NCI-H2029 treated with DMSO at 0.1 percent for 48 hours (cell line): ENCODE results near the gene PLEKHM3.
"Not testable (repeated sequence)": the region's sequence is repeated elsewhere in the genome, so short reads cannot be mapped to it uniquely, and the experiment has no call there.

Experiments
- DNase-seq: peaks from one replicate; lab custom pipeline; 2025; lab: John Stamatoyannopoulos, UW

The PLEKHM3 gene

DNA sequence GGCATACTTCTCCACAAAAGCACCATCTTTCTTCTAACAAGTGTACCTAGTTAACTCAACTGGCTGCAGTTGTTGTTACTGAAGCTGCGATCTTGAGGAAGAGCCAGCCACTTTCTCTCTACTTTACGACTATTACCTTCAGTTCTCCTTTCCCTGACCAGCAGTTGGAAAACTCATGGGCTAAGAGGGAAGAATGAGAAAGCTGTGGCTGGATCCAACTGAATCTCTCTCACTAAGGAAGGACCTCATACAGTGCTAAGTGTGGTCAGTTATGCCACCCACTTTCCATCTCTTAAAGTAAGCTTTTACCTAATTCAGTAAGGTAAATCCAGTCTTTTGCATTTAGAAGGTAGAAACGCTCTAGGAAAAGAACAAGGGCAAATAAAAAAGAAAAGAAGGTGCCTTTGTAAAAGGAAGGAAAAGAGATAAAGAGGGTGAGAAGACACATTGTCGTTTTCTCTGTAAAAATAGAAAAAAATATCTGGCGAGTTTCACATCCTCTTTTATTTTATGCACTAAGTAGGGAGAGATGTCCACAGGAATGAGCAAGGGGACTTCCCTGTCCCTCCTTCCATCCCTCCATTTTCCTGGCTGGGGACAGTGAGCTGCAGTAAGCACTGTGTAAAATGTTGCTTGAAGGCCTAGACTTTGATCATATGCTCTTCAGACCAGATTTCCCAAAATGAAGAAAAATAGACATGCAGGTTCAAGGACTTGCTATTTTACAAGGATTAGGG lies 73.4 kb downstream of the PLEKHM3 start:
- no peak for DNase-seq

DNA sequence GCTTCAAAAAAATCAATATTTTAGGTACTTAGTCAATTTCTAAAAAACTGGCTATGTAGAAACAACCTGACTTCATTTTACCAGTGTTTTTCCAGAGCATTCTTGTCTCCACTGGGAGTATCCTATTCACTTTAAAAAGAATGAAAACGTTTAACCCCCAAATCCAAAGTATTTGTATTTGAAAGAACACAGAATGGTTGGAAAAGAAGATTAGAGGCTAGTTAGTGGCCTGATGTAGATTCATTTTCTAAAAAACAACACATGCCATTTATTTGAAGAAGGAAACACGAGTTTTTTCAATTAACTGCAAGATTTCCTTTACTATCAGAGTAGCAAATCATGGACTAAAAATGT lies 74.6 kb downstream of the PLEKHM3 start:
- DNase-seq = no peak

DNA sequence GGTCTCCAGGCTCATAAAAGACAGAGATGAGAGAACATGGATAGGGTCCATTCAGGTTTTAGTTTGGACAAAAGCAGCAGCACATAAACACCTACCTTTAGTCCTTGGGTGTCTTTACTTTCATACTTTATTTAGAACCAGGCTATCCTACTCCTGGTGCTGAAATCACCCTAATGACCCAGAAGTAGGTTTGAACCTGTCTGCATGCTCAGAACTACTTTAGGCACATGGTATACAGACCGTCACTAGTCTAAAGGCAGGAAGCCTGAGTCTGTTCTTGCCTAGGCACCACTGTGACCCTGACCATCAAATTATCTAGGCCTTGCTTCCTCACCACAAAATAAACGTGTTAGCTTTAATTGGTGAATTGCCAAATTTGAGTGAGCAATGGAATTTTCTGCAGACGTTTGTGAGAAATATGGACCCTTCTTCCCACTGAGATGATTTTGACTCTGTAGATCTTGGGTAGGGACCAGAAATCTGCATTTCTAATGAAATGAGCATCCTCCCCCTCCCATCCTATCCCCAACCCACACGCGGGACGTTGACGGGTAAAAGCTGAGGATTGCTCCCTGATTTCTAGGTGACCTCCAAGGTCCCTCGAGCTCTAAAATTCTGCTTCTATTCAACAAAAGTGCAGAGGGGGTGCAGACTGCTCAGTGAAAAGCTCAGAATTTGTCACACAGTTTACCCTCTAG lies 75.1 kb downstream of the PLEKHM3 start:
- DNase-seq = no peak

DNA sequence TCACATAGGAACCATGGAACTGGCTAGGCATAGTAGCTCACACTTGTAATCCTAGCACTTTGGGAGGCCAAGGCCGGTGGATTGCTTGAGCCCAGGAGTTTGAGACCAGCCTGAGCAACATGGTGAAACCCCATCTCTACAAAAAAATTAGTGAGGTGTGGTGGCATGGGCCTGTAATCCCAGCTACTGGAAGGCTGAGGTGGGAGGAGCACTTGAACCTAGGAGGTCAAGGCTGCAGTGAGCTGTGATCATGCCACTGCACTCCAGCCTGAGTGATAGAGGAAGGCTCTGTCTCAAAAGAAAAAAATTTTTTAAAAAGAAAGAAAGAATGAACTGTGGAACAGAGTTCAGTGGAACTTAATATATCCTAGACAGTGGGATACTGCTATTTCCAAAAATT lies 76.1 kb downstream of the PLEKHM3 start:
- DNase-seq = not testable (repeated sequence)

DNA sequence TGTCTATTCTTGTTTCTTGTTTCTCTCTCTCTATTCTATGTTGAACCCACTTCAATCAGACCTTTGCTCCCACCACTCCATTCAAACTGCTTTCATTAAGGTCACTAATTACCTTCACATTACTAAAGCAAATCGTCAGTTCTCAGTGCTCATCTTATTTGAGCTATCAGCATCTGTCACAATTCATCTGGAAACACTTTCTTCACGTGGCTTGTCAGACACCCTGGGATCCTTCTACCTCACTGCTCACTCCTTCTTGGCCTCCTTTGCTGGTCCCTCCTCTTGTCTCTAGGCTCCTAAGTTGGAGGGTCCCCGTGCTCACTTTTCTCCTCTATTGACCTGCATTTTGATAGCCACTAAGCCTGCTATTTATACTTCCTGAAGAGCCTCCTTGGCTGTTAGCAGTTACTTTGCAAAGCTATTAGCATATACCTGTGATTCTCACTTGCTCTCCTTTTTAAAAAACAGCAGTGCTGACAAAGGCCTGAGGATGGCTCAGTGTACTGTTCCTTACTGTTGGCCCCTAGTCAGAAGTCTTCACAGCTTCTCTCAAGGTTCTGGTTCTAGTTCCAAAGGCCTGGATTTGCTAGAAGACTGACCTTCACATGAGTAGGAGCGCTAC lies 80.2 kb downstream of the PLEKHM3 start:
- no peak for DNase-seq

DNA sequence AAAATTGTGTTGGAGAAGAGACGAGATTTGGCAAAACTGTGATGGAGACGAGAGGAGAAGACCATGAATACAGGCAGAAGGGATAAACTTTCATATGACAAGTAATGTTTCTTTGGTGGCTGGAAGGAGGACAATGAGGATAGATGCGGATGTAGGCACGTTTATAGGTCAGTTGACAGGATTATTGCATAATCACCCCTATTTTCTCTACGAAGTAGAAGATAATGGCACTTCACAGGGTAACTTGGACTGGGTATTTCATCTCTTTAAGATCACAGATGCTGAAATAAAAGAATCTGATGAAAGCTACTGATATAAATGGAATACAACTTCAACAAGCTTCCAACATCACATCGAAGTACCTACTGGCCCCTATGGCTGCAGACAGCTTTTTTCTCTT lies 81.0 kb downstream of the PLEKHM3 start:
- no peak for DNase-seq

DNA sequence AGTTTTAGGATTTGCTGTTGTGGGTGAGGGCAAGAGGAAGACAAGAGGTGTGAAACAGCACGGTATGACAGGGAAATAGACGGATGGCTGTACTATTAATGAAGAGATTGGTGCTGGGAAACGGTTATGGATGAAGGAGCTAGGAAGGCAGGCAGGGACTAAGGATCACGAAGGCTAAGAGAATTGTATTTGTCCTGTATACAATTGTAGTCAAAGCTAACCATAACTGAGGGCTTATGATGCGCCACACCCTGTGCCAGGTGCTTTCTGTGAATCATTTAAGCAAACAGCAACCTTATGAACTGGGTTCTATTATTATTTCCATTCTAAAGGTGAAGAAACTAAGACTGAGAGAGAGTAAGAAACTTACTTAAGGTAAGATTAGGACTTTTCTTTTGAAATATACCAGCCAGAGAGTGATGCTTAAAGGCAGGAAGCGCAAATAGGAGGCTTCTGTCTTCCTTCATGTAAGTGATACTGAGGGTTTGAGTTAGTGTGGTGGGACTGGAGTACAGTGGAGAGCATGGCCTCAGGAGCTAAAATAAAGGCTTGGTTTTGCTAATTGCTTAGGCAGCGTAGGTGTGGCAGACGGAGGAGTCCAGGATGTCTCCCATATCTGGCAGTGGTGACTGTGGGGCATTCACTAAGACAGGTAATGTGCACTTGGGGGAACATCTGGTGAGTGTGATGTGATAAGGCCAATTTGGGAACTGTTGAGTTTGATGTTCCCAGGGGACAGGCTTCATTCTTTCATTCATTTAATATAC lies 85.8 kb downstream of the PLEKHM3 start:
- DNase-seq = no peak

DNA sequence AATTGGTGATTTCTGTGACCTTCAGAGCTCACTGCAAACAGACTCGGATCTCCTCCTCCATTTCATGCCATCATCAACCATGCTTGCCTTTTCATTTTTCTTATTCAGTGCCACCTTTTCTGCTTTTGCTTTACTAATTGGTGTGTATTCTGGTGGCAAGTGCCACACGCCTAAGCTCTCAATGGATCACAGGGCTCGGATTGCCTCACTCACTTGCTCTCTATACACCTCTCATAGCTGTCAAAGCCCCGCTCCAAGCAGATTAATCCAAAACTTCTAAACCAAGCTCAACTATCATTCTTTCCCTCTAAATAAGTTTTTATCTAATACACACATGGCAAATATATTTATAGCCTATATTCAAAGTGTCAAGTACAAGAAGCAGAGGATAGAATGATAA lies 86.4 kb downstream of the PLEKHM3 start:
- no peak for DNase-seq

DNA sequence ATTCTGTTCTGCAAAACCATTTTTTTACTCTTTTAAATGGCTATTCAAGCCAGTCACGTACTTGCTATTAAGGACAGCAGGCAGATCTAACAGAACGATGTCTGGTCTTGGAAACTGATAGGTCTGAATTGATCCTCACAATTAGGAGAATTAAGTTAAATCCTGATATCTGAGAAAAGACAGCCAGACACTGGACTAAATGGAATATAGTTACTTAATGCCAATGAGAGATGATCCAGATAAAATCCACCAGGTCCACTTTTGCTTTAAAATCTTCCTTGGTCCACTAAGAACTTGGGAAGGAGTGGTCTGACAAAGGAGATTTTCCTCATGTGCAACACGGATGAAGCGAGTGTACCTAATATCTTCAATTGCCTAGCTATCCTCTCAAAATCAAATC lies 86.9 kb downstream of the PLEKHM3 start:
- DNase-seq = no peak

DNA sequence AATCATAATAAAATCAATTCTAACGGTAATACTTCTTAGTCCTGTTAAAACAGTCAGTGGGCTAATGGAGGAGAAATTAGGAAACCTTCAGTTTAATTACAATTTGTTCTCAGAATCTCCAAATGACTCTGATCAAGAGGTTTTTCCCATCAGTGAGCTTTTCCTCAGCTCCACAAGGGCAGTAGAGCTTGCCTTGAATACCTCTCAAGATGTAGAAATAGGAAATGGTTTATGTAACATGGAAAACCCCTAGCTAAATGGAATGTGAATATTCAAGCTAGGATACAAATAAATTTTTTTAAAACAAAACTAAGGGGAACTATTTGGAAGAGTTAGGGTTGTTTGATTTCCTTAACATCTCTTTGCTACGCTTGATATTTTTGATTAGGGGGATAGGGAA lies 87.5 kb downstream of the PLEKHM3 start:
- no peak for DNase-seq

DNA sequence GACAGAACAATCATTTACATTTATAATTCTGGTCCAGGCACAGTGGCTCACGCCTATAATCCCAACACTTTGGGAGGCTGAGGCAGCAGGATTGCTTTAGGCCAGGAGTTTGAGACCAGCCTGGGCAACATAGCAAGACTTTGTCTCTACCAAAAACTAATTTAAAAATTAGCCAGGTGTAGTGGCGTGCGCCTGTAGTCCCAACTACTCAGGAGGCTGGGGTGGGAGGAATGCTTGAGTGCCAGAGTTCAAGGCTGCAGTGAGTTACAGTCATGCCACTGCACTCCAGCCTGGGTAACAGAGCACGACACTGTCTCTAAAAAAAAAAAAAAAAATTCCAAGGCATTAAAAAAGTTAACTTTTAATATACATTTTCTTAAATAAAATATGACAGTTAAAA lies 88.1 kb downstream of the PLEKHM3 start:
- DNase-seq = no peak

DNA sequence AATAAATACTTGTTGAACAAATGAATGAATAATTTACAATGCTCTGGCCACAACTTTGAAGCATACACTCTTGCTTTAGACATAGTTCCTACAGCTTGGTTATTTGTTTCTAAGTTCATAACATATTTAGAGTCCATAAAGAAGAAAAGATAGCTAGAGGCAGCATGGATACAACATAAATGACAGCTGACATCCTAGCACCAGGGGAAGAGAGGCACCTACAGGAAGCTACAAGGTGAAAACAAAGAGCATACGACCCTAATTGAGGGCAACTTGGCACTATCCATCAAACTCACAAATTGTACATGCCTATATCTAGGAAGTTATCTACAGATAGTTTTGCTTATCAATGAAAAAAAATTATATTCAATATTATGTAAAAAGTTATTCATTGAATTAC lies 88.9 kb downstream of the PLEKHM3 start:
- no peak for DNase-seq

DNA sequence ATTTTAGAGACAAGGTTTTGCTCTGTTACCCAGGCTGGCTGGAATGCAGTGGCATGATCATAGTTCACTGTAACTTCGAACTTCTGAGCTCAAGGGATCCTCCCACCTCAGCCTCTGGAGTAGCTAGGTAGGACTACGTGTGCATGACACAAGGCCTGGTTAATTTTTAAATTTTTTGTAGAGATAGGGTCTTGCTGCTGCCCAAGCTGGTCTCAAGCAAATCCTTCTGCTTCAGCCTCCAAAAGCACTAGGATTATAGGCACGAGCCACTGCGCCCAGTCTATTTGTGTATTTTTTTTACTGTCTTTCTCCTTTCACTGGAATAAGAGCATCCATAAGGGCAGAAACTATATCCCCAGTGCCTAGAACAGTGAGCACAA lies 89.3 kb downstream of the PLEKHM3 start:
- no peak for DNase-seq

DNA sequence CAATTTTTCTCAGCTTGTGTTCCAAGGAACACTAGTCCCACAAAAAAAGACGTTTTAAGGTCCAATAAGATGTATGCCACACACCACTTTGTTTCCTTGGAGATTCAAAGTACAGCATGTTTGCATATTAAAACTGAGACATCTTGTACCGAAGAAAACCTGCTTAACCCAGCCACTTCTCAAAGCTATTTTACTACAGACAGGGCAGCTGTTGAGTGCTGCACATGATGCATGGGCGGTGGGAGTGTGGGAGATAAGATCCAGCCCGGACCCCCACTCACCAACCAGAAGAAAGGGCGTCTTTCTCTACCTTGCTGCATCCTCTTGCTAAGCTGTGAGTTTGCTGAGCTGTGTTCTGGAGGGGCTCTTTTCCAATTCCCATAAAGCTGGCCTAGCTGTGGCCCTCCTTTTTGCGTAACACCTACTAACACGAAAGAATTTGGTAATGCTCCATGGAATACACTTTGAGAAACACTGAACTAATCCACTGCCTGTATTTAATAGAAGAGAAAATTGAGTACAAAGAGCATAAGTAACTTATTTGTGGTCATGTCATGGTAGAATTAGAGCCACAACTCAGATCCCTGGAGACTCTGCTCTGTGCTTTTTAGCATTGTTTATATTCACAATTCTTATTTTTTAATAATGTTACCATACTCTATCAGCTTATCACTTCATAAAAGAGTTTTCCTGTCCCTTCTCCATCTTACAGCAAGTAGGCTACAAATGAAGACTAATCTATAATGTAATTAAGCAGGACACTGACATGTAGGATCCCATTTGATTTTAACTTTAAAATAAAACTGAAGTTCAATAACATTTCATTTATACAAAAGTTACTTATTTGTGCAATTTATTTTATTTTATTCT lies 90.0 kb downstream of the PLEKHM3 start:
- DNase-seq = no peak

DNA sequence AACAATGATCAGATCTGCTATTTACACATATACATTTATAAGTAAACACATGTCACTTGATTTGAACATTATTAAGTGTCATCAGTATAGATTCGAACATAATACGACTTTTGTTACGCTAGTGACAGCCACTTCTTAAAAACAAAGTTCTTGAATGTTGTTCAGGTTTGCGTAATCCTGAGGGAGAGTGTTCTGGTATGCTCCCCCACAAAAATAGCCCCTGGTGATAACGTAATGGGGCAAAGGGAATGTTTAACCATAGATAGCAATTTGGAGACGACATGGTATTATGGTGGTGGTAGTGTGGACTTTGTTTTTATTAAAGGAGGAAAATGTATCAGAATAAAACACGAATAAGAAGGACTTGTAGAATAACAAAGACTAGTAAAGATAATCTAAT lies 90.6 kb downstream of the PLEKHM3 start:
- no peak for DNase-seq

DNA sequence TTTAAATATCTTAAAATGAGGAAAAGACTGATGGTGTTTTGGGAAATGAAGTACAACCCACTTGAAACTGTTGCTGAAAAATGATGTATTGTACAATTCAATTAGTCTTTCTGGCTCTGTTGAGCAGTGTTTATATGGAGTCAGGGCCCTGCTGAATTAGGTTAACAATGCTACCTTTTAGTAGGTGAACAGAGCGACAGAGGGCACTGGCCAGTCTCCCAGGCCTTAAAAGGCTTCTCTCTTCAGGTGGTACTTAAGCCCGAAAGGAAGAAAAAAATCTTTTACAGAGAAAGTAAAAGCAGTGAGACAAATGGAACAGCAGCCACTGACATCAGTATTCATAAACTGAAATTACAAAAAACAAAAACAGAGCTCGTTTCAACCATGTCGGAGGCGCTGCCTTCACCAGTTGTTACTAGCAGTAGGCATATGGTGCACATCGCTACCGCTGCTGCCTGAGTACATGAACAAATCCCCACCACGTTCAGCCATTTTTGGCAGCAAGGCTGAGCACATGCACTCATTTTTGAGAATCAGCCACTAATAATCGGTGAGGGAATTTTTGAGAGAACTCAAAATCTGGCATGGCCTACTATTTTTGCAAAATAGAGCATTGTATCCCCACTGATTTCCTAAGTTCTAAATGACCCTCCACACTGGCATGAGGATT lies 91.8 kb downstream of the PLEKHM3 start:
- no peak for DNase-seq

DNA sequence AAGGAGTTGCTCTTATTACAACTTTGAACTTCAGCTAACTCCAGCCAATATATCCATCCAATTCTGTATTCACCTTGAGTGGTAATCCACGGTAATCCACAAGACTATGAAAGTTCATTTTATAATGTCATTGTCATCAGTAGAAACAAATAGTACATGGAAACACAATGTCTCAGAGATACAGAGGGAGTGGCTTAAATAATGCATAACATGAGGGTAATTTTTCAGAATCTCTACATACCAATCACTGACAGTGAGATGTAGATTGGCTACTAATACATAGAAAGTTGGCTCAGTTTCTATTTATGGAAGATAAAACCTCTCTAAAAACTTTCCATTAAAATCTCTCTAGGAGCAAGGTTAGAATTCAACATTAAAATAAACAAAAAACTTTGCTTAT lies 93.2 kb downstream of the PLEKHM3 start:
- DNase-seq = no peak

DNA sequence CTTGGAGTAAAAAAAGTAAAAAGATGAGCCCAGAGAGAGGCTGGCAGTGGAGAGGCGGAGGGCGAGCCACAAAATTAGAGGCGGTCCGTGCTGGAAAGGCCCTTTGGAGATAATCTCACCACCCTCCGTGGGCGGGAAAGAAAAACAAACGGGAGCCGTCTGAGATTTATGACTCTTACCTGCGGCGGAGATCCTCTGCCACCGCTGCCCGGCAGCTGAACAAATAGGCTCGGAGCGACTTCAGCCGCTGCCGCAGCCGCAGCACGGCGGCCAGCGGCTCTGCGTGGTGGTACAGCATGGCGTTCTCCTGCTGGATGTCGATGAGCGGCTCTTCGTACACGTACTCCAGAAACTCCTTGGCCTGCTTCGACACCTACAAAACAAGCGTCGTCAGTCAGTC lies 94.6 kb downstream of the PLEKHM3 start:
- DNase-seq = peak; percentile 59

DNA sequence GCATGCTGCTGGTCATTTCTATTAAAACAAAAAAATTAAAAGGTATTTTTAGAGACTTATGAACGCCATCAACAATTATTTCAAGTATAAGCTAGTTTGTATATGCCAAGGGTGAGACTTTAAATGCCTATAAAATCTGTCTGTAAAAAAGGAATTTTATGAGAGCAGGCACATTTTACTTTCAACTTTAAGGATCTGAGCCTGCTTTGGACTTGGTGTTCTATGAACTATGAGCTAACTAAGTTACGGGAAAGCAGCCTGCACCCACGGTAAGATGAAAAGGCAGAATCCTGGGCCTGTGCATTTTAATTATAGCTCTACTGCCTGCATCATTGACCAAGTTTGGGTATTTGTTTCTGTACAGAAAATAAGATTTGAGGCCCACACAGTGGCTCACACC lies 95.4 kb downstream of the PLEKHM3 start:
- DNase-seq = no peak

DNA sequence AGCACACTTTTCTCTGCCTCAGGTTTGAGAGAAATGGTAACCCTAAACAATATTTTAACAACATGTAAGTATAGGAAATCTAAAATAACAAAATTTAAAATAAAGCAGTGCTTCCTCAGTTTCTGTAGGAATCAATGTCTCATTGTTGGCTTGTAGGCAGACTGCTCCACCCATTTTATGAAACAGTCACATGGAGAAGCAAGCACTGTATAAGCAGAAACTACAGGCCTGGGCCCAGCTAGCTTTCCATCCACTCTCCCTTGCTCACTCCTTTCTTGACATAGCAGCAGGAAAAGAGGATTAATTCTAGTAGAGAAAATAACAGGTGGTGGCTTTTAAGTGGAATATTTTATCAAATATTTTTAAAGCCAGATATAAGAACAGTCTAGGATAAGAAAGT lies 97.2 kb downstream of the PLEKHM3 start:
- no peak for DNase-seq

DNA sequence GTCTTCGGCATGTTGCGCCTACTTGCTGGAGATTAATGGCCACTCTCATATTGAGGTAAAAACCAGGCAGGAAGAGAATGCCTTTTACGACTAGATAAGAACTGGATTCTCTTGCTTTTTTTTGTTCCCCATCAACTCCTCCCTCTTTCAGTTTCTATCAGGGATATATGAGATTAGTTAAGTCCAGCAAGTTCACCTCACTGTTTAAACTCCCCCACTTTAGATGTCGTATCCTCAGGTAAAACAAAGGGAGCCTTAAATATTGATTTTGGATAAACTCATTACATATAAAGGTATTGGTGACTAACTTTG lies 98.4 kb downstream of the PLEKHM3 start:
- DNase-seq = no peak
